GM18511 (cell line): ENCODE results near the gene SLBP.

Source experiments
- ATAC-seq: cut with Tn5 transposase; IDR thresholded peaks from one replicate; pipeline ENCODE4 v1.9.1; 2021; ENCODE audit warnings: mild to moderate bottlenecking, moderate library complexity; ENCODE audit not compliant: unreplicated experiment

SLBP gene

DNA sequence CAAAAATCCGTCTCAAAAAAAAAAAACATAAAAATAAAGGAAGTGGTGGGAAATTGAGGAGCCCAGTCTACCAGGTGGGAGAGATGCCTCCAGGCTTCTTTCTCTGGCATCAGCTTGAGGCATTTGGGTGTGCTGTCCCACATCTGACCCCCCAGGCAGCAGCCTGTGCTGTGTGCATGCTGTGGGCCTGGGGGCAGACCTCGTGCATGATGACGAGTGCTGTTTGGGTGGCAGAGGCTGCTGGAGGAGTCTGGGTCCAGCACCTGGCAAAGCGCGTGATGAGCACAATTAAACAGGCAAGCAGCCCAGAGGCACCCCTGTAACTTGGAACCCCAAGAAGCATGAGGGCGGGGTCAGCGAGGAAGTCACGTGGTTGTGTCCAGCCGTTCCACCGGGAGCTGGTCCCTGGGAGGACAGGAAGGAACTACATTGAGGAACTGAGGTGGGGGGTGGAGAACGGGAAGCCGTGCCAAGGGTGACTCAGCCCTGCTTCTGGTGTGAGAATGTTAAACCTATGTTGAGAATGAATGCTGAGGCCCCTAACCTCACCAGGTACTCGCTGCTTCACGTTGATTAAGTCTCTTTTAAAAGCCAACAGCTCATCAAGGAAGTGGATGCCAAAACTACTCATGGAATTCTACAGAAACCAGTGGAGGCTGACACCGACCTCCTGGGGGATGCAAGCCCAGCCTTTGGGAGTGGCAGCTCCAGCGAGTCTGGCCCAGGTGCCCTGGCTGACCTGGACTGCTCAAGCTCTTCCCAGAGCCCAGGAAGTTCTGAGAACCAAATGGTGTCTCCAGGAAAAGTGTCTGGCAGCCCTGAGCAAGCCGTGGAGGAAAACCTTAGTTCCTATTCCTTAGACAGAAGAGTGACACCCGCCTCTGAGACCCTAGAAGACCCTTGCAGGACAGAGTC lies 15.3 kb upstream of the SLBP start:
- no peak for ATAC-seq

DNA sequence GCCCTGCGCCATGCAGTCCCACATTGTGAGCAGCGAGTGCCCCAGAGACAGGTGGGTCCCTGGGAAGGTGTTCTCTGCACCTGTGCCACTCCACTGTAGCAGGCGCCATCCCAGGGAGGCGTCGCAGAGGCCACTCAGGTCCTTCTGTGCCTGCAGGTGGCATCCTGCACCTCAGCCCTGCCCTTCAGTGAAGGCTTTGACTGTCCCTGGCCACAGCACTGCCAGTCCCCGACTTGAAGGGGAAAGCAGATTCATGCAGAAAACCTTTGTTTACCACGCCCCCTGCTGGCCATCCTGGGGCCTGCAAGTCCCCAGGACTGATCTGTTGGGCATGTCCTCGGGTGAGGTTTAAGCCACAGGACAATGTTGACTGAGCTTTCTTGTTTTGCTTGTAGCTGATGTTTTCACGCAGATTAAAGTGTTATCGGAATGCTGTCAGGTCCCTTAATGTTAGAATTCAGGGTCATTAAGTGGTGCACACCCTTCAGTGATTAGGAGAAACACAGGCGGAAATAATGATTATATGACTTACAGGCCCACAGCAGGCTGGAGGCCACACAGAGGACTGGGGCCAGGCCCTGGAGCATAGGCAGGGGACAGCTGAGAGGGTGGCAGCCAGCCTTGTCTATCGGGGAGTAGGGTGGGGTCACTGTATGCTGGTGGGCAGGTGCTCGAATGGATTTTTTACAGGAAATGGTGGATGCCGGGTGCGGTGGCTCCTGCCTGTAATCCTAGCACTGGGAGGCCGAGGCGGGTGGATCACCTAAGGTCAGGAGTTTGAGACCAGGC lies 14.2 kb upstream of the SLBP start:
- no peak for ATAC-seq

DNA sequence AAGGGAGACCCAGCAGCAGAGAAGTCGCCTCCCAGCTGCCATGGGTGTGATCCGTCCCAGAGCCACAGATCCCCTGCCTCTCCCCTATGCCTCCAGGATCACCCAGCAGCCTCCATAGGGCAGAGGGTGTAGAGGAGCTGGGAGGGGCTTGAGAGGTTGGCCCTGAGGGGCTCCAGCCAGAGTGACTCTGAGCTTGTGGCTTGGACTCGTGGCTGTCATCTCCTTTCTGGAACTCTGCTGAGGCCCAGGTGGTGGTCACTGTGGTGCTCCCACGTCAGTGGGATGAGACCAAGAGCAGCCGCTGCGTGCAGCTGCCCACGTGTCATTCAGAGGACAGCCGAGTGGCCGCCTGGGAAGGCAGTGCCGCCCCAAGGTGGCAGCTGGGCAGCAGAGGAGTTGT lies 13.4 kb upstream of the SLBP start:
- ATAC-seq: no peak

DNA sequence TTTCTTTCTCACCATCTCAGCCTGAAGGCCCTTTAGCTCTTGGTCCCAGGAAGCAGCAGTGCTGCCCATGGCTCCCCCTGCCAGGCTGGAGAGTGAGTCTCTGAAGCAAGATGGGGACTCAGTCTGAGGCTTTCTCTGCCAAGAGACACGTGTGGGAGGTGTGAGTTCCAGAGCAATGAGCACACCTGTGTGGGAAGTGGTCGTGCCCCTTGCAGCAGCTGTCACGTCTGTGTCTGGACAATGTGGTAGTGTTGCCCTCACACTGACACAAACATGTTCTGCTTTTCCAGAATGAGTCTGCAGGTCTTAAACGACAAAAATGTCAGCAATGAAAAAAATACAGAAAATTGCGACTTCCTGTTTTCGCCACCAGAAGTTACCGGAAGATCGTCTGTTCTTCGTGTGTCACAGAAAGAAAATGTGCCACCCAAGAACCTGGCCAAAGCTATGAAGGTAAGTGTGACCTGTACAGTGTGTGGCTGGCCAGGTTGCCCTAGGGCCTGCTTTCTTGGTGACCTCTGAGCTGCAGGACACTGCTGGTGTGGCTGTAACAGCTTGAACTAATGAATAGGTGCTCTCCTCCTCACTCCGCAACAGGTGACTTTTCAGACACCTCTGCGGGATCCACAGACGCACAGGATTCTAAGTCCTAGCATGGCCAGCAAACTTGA lies 11.1 kb upstream of the SLBP start:
- no peak for ATAC-seq

GRCh38 chr4:1722551-1723118 lies 10.5 kb upstream of the SLBP start:
- no peak for ATAC-seq

DNA sequence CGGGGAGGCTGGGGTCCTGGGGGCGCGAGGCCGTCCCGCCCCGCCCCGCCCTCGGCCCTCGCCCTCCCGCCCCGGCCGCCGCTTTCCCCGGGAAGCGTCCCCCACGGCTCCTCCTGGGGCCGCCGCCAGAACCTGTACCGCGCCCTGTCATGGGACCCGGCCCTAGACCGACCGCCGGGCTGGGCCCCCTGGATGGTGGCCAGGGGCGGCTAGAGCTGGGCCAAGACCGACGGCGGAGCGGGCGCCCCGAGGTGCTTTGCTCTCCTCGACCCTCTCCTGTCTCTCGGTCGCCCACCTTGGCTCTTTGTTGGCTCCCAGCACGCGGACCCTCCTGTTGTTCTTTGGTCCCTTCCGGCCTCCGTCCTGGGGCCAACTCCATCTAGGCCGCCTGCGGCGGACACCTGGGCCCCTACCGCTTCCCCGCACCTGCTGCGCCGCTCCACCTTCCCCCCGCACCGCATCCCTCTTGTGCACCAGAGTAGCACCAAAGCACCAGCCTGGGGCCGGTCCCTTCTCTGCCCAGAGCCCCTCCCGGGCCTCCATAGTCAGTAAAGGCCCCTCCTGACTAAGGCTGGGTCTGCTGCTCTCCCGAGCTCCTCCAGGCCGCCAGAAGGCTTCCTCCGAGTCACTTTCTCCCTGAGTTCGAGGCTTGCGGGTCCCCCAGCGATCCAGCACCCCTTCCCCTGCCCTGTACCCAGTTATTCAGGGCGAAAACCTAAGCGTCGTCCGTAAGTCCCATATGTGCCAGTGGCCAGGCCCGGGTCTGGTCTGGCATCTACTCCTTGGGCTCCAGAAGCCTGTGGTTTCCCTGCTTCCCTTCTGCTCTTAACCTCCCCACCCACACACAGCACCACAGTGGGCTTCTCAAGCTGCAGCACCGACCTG lies 9.8 kb upstream of the SLBP start:
- no peak for ATAC-seq

DNA sequence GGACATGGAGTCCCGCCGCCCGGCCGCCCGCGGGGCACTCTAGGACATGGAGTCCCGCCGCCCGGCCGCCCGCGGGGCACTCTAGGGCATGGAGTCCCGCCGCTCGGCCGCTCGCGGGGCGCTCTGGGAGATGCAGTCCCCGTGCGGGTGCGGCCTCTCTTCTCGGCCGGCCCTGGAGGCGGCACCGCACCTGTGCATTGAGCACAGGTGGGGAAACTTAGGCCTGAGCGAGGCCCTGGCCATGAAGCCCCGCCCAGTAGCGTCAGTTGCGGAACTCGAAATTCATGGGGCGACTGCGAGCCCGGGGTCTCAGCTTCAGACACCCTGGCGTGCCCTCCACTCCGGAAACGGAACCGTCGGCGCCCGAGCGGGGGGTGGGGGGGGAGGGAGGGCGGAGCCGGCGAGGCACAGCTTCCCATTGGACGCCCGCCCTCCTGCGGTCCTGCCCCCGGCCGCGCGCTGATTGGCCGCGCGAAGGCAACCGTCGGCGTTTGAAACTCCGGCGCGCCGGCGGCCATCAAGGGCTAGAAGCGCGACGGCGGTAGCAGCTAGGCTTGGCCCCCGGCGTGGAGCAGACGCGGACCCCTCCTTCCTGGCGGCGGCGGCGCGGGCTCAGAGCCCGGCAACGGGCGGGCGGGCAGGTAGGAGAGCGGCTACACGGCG lies 9.0 kb upstream of the SLBP start, which contains the start of the genes TACC3 and TMEM129:
Gene TACC3 (plus strand): TSS at position 519 of the 663 bp plus-strand sequence. CDS start 1,901 bp downstream, outside the sequence.
Gene TMEM129 (minus strand): TSS at position 321 of the 663 bp plus-strand sequence. CDS start 486 bp downstream, outside the sequence.
- ATAC-seq: peak; percentile 80

GRCh38 chr4:1720163-1720983 lies 8.3 kb upstream of the SLBP start:
- peak; percentile 25 for ATAC-seq

DNA sequence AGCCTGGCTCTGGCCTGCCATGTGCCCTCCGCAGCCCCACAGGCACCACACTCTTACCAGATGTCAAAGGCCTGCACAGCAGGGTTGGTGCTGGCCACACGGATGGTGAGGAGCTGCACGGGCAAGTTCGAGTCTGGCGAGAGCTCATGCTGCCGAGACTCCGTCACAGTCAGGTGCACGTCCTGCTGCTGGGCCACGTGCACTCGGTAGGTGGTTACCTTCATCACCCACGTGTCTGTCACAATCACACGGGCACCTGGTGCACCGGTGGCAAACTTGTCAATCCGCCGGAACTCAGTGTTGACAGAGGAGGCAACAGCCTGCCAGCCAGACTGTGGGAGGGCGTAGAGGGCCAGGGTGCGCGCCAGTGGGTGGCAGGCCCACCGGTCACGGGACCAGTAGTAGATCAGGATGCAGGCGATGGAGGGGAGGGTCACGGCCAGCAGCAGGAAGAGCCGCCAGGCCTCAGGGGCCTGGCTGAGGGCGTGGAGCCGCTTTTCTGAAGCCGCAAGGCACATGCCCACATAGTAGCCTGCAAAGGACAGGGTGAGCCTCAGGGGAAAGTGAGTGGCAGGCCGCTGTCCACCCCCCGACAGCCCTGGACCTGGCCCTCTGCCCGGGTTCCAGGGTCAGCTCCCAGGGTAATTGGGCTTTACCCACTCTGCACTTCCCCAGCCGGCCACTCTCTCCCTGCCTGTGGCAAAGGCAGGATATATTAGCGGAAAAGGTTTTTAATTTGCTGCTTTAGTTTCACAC lies 6.2 kb upstream of the SLBP start:
- no peak for ATAC-seq

- ATAC-seq: no peak
These were observed 5.3 kb upstream of the SLBP start for GRCh38 chr4:1717129-1718094.

DNA sequence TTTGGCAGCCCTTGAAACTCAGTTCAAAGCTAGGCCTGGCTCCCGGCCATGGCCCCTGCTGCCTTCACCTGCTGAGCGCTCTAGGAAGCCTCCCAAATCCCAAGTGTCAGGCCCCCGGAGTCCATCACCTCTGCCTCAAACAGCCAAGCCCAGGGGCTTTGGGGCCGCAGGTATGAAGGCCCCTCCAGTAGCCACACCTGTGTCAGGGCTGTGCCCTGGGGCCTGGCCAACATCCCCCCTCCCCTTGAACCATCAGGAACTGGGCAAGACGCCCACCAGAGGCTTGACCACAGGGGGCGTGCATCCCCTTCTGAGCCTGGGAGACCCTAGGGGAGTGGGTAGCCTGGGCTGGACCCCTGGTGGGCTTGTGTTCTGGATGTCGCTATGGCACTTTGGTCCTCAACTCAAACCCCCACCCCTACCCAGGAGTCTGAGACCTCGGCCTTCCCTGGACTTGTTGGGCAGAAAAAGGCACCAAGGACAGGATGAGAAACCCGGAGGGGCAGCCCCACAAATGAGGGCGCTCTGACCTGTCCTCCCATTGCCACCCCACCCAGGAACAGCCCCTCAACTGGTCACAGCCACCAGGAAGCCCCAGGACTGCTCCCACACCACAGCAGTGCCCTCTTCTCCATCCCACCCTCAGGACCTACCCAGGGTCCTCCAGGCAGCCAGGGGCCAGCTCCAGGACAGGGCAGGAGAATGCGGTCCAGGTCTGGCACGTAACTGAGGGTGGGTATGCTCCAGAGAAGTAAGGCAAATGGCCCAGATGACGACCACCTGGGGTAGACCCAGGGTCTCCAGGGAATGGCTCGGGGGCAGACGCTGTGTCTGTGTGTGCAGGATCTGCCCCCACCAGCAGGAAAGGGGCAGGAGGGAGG lies 4.2 kb upstream of the SLBP start:
- no peak for ATAC-seq

DNA sequence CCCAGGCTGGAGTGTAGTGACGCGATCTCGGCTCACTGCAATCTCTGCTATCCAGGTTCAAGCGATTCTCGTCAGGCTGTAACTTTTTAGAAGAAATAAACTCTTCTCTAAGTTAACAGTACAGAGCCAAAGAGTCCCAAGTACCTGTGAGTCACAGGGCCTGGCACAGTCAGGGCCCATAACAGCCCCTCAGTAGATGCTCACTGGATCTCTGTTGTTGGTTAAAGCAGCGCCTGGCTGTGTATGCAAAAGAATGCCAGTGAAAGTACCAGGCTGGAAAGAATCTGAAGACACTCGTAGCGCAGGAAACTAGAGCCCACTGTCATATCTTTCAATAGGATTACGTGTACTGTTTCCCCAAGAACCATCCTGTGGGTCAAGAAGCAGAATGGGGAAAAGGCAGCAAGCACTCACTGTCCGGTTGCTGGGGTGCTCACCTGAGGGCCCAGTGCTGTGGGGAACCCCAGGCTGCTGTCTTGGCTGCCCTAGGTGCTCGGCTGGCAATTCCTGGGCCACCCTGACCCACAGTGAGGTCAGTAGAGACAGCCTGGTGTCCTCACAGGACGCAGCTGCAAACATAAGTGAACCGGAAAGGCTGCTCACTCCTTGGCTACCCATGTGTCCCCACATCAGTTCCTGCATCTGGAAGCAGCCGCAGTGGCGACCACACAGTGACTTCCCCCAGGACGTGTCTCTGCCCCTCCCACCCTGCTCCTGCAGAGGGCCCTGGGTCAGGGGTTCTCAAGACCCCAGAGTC lies 3.1 kb upstream of the SLBP start:
- ATAC-seq: no peak

- ATAC-seq: no peak
These were observed 2.3 kb upstream of the SLBP start for GRCh38 chr4:1714303-1715001.
